T-cell (primary cell): Measurements from ENCODE around the gene MYZAP. TPM values are rescaled to one million over a fixed set of nuclear protein-coding genes. Genes with fewer than 3 reads are reported as not detected.

Source experiments
- ATAC-seq, 4 experiments: fragments of 200-7000 bp in 3 of 4; fragments of 150-1000 bp in 1 of 4; cut with Tn5 transposase; replicated peaks in 1 of 4; 1 replicate in 3 of 4; 2 replicates in 1 of 4; pipeline ENCODE4 v1.10.0; 2021; ENCODE audit warnings: moderate library complexity in 3 of 4, mild to moderate bottlenecking in 2 of 4, moderate number of reproducible peaks in 1 of 4
- CTCF ChIA-PET, 2 donors: fragments of 300-600 bp; sonication (Branson Sonifier 250); formaldehyde crosslinking; loops; one replicate each; lab custom pipeline; 2022; ENCODE audit warnings: antibody characterized with exemption in 2 of 2; lab: Charles Lee
- POLR2A ChIA-PET, 2 donors: fragments of 300-600 bp; sonication (Branson Sonifier 250); formaldehyde crosslinking; loops; one replicate each; lab custom pipeline; 2022; ENCODE audit warnings: antibody characterized with exemption in 2 of 2; lab: Charles Lee
- DNase-seq, 35 experiments: peaks; one replicate each; pipeline versions ENCODE4 v3.0.0 to v3.0.0-alpha.2; 2013 to 2023
- H3K27ac ChIP-seq: one replicate; pipeline ENCODE4 v1.5.1; 2013; ENCODE audit warnings: low read length
- H3K27me3 ChIP-seq, 2 experiments: replicated peaks in 1 of 2; 1 replicate in 1 of 2; 2 replicates in 1 of 2; pipeline versions ENCODE4 v1.6.1 to v1.7.0; 2013; ENCODE audit warnings: low read length in 1 of 2, mixed read lengths in 1 of 2; ENCODE audit not compliant: control insufficient read depth in 2 of 2, insufficient read depth in 2 of 2; ENCODE audit errors: extremely low read depth in 1 of 2
- H3K36me3 ChIP-seq, 2 donors: 1 replicate in 1 of 2; 2 replicates in 1 of 2; pipeline versions ENCODE4 v1.6.1 to v1.7.0; 2013; ENCODE audit warnings: low read length in 1 of 2; ENCODE audit not compliant: control insufficient read depth in 2 of 2, insufficient read depth in 1 of 2; ENCODE audit errors: extremely low read depth in 1 of 2
- H3K4me1 ChIP-seq, 2 experiments: 1 replicate in 1 of 2; 2 replicates in 1 of 2; pipeline versions ENCODE4 v1.6.1 to v1.7.0; 2013; ENCODE audit warnings: low read length in 2 of 2, mixed read lengths in 1 of 2; ENCODE audit not compliant: insufficient read depth in 2 of 2, control insufficient read depth in 1 of 2; ENCODE audit errors: extremely low read depth in 1 of 2
- H3K4me3 ChIP-seq, 2 donors: 1 replicate in 1 of 2; 2 replicates in 1 of 2; pipeline versions ENCODE4 v1.5.1 to v1.7.0; 2013; ENCODE audit warnings: mild to moderate bottlenecking in 2 of 2, low read length in 1 of 2, moderate library complexity in 1 of 2; ENCODE audit not compliant: control insufficient read depth in 1 of 2; ENCODE audit errors: extremely low read depth in 1 of 2
- H3K9me3 ChIP-seq: 2 replicates; pipeline ENCODE4 v1.7.0; 2013
- H3K27ac Mint-ChIP-seq, 2 donors: one replicate each; pipeline ENCODE4 v1.8.0; 2020 to 2021; ENCODE audit warnings: mild to moderate bottlenecking in 2 of 2, mixed read lengths in 2 of 2
- H3K27me3 Mint-ChIP-seq, 2 donors: one replicate each; pipeline ENCODE4 v1.8.0; 2021 to 2022; ENCODE audit warnings: mixed read lengths in 2 of 2
- H3K36me3 Mint-ChIP-seq: one replicate; pipeline ENCODE4 v1.8.0; 2021; ENCODE audit warnings: mixed read lengths
- H3K4me1 Mint-ChIP-seq, 3 donors: one replicate each; pipeline ENCODE4 v1.8.0; 2020 to 2022; ENCODE audit warnings: mixed read lengths in 3 of 3, mild to moderate bottlenecking in 1 of 3
- H3K4me3 Mint-ChIP-seq, 3 donors: one replicate each; pipeline ENCODE4 v1.8.0; 2020 to 2022; ENCODE audit warnings: mild to moderate bottlenecking in 3 of 3, mixed read lengths in 3 of 3, moderate library complexity in 3 of 3
- H3K9me3 Mint-ChIP-seq, 3 donors: one replicate each; pipeline ENCODE4 v1.8.0; 2020 to 2022; ENCODE audit warnings: mixed read lengths in 3 of 3
- WGBS: methylation state at CpG from one replicate; pipeline ENCODE4 v1.1.5; 2013; ENCODE audit warnings: missing lambda C conversion rate; ENCODE audit not compliant: insufficient coverage; 5-methylcytosine and 5-hydroxymethylcytosine counted together
- total RNA-seq, 35 experiments: library from RNA in 6 of 35; stranded (reverse) in 6 of 35; fragments of 120-200 nt in 1 of 35; gene quantifications; one replicate each; pipeline versions ENCODE4 v1.2.1 to v1.2.4 and lab custom pipeline; 2013 to 2026

MYZAP gene
- total RNA-seq, 5 donors from 2014 or later (not counting 1 experiment from before 2014, with no cell fraction given): 0.58 to 1.9 (median 0.82) TPM

DNA sequence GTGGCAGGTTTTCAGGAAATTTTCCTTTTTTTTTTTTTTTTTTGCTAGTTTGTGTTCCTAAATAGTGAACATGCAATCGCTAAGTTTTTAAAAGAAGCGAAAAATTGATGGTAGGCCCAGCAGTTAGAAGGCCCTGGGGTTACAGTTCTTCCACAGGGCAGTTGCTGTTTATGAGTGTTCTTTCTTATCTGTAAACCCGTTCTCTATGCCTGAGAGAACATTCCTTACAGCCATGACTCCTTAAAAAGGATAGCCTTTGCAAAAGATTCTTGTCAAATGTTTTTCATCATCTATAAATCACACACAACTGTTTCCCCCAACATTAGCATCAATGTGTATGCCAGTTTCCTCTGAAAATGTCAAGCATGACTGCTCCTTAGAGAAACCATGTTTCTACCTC is 23.8 kb upstream of the MYZAP start:
- Mint-ChIP-seq H3K27ac (no peak overlapping the region), H3K4me3 (no peak overlapping the region), H3K4me1 (peaks cover 20 to 44% (median 20%) of the 10 kb centered on the region in 3 donors), H3K27me3 (peaks cover 10 to 11% of the 10 kb centered on the region in 2 donors), H3K9me3 (no peaks in the 10 kb centered on the region), H3K36me3 (no peaks in the 10 kb centered on the region)
- peaks cover 0 to 4% of the 10 kb centered on the region in 2 experiments for H3K27me3 ChIP-seq
- WGBS: 40% methylated on average over 1 of the region's 3 CpGs
- ChIA-PET POLR2A (interaction anchor here in 1 of 2 donors (0.7 kb wide), 1 partner anchor 840 kb away, joined by 4 read pairs; no protein-coding TSS in a partner anchor), CTCF (interaction anchor here in 1 of 2 donors (0.6 to 0.7 kb wide), 2 partner anchors 26 to 135 kb away, joined by 3 to 4 read pairs; no protein-coding TSS in a partner anchor)
- no peak for ATAC-seq
- H3K4me1 ChIP-seq: peaks cover 4 to 9% of the 10 kb centered on the region in 2 experiments
- H3K36me3 ChIP-seq: no peaks in the 10 kb centered on the region
- H3K4me3 ChIP-seq: no peak overlapping the region
- H3K27ac ChIP-seq: no peak overlapping the region
- no peaks in the 10 kb centered on the region for H3K9me3 ChIP-seq
- DNase-seq: no peak

- no CpG with 5 or more reads among the region's 2 CpGs for WGBS
- H3K36me3 Mint-ChIP-seq: no peaks in the 10 kb centered on the region
- peaks cover 17 to 40% (median 18%) of the 10 kb centered on the region in 3 donors for H3K4me1 Mint-ChIP-seq
Measured at GRCh38 chr15:57568299-57568698, 23.4 kb upstream of the MYZAP start.

DNA sequence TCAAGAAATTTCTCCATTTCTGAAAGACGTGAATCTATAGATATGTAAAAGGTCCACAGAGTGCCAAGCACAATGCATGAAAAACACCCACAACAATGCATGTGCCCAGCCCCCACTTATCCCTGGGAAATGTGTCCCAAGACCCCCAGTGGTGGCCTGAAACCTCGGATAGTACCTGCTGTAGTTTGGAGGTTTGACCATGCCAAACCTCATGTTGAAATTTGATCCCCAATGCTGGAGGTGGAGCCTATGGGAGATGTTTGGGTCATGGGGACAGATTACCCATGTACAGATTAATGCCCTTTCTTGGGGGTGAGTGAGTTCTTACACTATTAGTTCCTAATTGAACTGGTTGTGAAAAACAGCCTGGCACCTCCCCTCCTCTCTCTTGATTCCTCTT is 21.4 kb upstream of the MYZAP start:
- Histone ChIP-seq H3K4me3 (no peak overlapping the region), H3K27me3 (peaks cover 0 to 4% of the 10 kb centered on the region in 2 experiments), H3K4me1 (peaks cover 0 to 7% of the 10 kb centered on the region in 2 experiments), H3K36me3 (no peaks in the 10 kb centered on the region), H3K27ac (no peak overlapping the region), H3K9me3 (no peaks in the 10 kb centered on the region)
- POLR2A ChIA-PET: no interaction called here
- ATAC-seq (no peak), DNase-seq (no peak)
- Mint-ChIP-seq H3K4me1 (peaks cover 8 to 25% (median 8%) of the 10 kb centered on the region in 3 donors), H3K4me3 (no peak overlapping the region), H3K27ac (no peak overlapping the region), H3K27me3 (peaks cover 10 to 11% of the 10 kb centered on the region in 2 donors), H3K36me3 (no peaks in the 10 kb centered on the region), H3K9me3 (no peaks in the 10 kb centered on the region)
- no CpG with 5 or more reads among the region's 2 CpGs for WGBS
- CTCF ChIA-PET: no interaction called here

More at GRCh38 chr15:57568299-57568698, 23.4 kb upstream of the MYZAP start:
- H3K27me3 ChIP-seq: peaks cover 0 to 4% of the 10 kb centered on the region in 2 experiments
- ChIA-PET POLR2A (interaction anchor here in 1 of 2 donors (0.7 kb wide), 1 partner anchor 839 kb away, joined by 4 read pairs; no protein-coding TSS in a partner anchor), CTCF (no interaction called here)
- Mint-ChIP-seq H3K9me3 (no peaks in the 10 kb centered on the region), H3K27me3 (peaks cover 10 to 11% of the 10 kb centered on the region in 2 donors), H3K27ac (no peak overlapping the region), H3K4me3 (no peak overlapping the region)
- no peak overlapping the region for H3K4me3 ChIP-seq
- ATAC-seq: no peak
- H3K36me3 ChIP-seq: no peaks in the 10 kb centered on the region
- no peaks in the 10 kb centered on the region for H3K9me3 ChIP-seq
- no peak overlapping the region for H3K27ac ChIP-seq
- no peak for DNase-seq
- H3K4me1 ChIP-seq: peaks cover 4 to 9% of the 10 kb centered on the region in 2 experiments

DNA sequence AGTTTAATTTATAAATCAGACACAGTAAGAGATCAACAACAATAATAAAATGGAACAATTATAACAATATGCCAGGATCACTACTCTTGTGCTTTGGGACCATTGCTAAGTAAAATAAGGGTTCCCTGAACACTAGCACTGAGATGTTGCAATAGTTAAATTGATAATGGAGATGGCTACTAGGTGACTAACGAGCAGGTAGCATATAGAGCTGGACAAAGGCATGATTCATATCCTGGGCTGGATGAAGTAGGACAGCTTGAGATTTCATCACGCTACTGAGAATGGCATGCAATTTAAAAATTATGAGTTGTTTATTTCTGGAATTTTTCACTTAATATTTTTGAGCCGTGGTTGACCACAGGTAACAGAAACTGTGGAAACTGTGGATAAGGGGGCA is 20.7 kb upstream of the MYZAP start:
- Histone ChIP-seq H3K9me3 (no peaks in the 10 kb centered on the region), H3K4me1 (peaks cover 0 to under 1% of the 10 kb centered on the region in 2 experiments), H3K4me3 (no peak overlapping the region), H3K27ac (no peak overlapping the region), H3K27me3 (peaks cover 0 to 4% of the 10 kb centered on the region in 2 experiments), H3K36me3 (no peaks in the 10 kb centered on the region)
- POLR2A ChIA-PET: no interaction called here
- ATAC-seq (no peak), DNase-seq (no peak)
- no peak overlapping the region for H3K4me3 Mint-ChIP-seq
- H3K36me3 Mint-ChIP-seq: no peaks in the 10 kb centered on the region
- peaks cover 3 to 18% (median 3%) of the 10 kb centered on the region in 3 donors for H3K4me1 Mint-ChIP-seq
- H3K27me3 Mint-ChIP-seq: peaks cover 11 to 12% of the 10 kb centered on the region in 2 donors
- 69% methylated on average over 2 of the region's 3 CpGs for WGBS
- CTCF ChIA-PET: no interaction called here
- H3K9me3 Mint-ChIP-seq: no peaks in the 10 kb centered on the region
- H3K27ac Mint-ChIP-seq: no peak overlapping the region

GRCh38 chr15:57571725-57572124 is 20.0 kb upstream of the MYZAP start:
- Histone ChIP-seq H3K9me3 (no peaks in the 10 kb centered on the region), H3K27me3 (peaks cover 0 to 4% of the 10 kb centered on the region in 2 experiments), H3K4me1 (no peaks in the 10 kb centered on the region), H3K27ac (no peak overlapping the region), H3K4me3 (no peak overlapping the region), H3K36me3 (no peaks in the 10 kb centered on the region)
- ATAC-seq: no peak
- H3K4me1 Mint-ChIP-seq: peaks cover 0 to 12% (median 0%) of the 10 kb centered on the region in 3 donors
- H3K4me3 Mint-ChIP-seq: no peak overlapping the region
- ChIA-PET POLR2A (interaction anchor here in 1 of 2 donors (0.5 to 0.6 kb wide), 2 partner anchors 10 to 15 kb away, joined by 3 read pairs; no protein-coding TSS in a partner anchor), CTCF (interaction anchor here in 1 of 2 donors (0.8 kb wide), 1 partner anchor 16 kb away, joined by 3 read pairs; no protein-coding TSS in a partner anchor)
- H3K27ac Mint-ChIP-seq: no peak overlapping the region
- 77% methylated on average over 2 of the region's 7 CpGs for WGBS
- H3K9me3 Mint-ChIP-seq: no peaks in the 10 kb centered on the region
- DNase-seq: no peak
- no peaks in the 10 kb centered on the region for H3K36me3 Mint-ChIP-seq
- H3K27me3 Mint-ChIP-seq: peaks cover 11 to 13% of the 10 kb centered on the region in 2 donors

- Mint-ChIP-seq H3K4me1 (peaks cover 0 to 12% (median 0%) of the 10 kb centered on the region in 3 donors), H3K27me3 (peaks cover 11 to 13% of the 10 kb centered on the region in 2 donors), H3K4me3 (no peak overlapping the region), H3K36me3 (no peaks in the 10 kb centered on the region), H3K9me3 (no peaks in the 10 kb centered on the region), H3K27ac (no peak overlapping the region)
- no peaks in the 10 kb centered on the region for H3K36me3 ChIP-seq
- WGBS: no CpG with 5 or more reads among the region's 3 CpGs
- no peak overlapping the region for H3K27ac ChIP-seq
- peaks cover 0 to 2% of the 10 kb centered on the region in 2 experiments for H3K27me3 ChIP-seq
- ATAC-seq: no peak
- H3K4me3 ChIP-seq: no peak overlapping the region
- no peak for DNase-seq
- H3K4me1 ChIP-seq: no peaks in the 10 kb centered on the region
- CTCF ChIA-PET: interaction anchor here in 1 of 2 donors (0.8 kb wide), 1 partner anchor 15 kb away, joined by 3 read pairs; no protein-coding TSS in a partner anchor
- POLR2A ChIA-PET: interaction anchor here in 1 of 2 donors (0.6 kb wide), 1 partner anchor 9 kb away, joined by 3 read pairs; no protein-coding TSS in a partner anchor
- no peaks in the 10 kb centered on the region for H3K9me3 ChIP-seq
Measured at GRCh38 chr15:57572468-57572867, 19.2 kb upstream of the MYZAP start.
